ENCODE data around the gene TMEM109.

DNA sequence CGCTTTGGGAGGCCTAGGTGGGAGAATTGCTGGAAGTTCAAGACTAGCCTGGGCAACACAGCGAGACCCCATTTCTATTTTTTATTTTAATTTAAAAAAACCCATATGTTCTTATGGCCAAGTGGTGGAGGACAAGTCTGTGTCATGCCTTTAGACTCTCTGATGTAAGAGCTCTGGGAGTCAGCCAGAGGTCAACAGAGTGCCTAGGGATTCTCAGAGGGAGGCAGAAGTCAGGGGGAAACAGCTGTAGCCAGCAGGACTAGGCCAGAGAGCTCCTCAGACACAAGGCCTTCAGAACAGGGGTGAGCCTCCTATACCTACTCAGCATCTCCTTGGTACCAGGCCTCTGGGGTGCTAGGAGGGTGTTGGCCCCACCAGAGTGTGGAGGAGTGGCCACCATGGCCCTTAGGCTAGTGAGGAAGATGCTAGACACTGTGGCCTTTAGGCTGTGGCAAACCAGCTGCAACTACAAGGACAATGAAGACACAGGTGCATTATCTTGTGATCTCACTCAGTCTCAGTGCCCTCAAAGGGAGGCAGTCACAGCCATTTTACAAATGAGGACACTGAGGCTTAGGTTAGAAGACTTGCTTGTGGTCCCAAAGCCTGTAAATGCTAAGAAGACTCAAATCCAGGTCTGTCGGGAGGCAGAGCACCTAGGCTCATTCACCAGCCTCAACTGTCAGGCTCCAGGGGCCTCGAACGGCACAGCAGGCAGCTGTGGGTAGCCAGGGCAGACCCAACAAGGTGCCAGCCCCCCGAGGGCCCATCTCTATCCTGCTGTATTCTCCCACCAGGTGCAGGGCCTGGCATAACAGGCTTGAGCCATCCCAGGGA, 41.6 kb upstream of the TMEM109 start:
- TF ChIP-seq, protein P1, sequence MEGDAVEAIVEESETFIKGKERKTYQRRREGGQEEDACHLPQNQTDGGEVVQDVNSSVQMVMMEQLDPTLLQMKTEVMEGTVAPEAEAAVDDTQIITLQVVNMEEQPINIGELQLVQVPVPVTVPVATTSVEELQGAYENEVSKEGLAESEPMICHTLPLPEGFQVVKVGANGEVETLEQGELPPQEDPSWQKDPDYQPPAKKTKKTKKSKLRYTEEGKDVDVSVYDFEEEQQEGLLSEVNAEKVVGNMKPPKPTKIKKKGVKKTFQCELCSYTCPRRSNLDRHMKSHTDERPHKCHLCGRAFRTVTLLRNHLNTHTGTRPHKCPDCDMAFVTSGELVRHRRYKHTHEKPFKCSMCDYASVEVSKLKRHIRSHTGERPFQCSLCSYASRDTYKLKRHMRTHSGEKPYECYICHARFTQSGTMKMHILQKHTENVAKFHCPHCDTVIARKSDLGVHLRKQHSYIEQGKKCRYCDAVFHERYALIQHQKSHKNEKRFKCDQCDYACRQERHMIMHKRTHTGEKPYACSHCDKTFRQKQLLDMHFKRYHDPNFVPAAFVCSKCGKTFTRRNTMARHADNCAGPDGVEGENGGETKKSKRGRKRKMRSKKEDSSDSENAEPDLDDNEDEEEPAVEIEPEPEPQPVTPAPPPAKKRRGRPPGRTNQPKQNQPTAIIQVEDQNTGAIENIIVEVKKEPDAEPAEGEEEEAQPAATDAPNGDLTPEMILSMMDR (IDR thresholded peaks at IDR 0.05; ENCODE audit: insufficient read depth, low read depth, low read length), result no peak
- TF ChIP-seq EZH2 (IDR thresholded peaks at IDR 0.05; ENCODE audit: insufficient read depth, low read length), result no peak

All from astrocyte (in vitro differentiated cells and primary cell).